Measurements from ENCODE around the gene DSN1.

DNA sequence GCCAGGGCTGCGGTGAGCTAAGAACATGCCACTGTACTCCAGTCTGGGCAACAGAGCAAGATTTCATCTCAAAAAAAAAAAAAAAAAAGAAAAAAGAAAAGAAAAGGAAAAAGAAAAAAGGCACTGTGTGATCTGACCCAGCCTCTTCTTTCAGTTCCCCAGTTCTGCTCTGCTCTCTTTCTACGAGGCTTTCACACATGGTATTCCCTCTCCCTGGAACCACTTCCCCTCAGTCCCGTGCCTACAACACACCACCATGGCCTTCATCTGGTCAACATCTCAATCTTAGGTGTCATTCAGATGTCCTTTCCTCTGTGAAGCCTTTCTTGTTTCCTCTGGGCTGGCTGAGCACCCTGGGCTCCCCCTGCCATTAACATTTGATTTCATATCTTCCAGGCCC lies 2.3 kb upstream of the DSN1 start:
- no peak for TF ChIP-seq EZH2 (IDR thresholded peaks at IDR 0.05)
- no peak for TF ChIP-seq ZFX (IDR thresholded peaks at IDR 0.05)
- TF ChIP-seq, protein P1, sequence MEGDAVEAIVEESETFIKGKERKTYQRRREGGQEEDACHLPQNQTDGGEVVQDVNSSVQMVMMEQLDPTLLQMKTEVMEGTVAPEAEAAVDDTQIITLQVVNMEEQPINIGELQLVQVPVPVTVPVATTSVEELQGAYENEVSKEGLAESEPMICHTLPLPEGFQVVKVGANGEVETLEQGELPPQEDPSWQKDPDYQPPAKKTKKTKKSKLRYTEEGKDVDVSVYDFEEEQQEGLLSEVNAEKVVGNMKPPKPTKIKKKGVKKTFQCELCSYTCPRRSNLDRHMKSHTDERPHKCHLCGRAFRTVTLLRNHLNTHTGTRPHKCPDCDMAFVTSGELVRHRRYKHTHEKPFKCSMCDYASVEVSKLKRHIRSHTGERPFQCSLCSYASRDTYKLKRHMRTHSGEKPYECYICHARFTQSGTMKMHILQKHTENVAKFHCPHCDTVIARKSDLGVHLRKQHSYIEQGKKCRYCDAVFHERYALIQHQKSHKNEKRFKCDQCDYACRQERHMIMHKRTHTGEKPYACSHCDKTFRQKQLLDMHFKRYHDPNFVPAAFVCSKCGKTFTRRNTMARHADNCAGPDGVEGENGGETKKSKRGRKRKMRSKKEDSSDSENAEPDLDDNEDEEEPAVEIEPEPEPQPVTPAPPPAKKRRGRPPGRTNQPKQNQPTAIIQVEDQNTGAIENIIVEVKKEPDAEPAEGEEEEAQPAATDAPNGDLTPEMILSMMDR (IDR thresholded peaks at IDR 0.05 in 2 of 3, conservative IDR thresholded peaks at IDR 0.05 in 1 of 3; ENCODE audit: borderline replicate concordance in 1 of 3, insufficient read depth in 1 of 3, low read depth in 2 of 3, low read length in 2 of 3): no peak
- TF ChIP-seq POLR2A (IDR thresholded peaks at IDR 0.05; ENCODE audit: borderline replicate concordance, extremely low read depth, insufficient read depth, insufficient read length): no peak
- no peak for TF ChIP-seq SIN3A (IDR thresholded peaks at IDR 0.05; ENCODE audit: low read depth)
- no peak for TF ChIP-seq FOSL1 (IDR thresholded peaks at IDR 0.05; ENCODE audit: low read depth)
- no peak for TF ChIP-seq SP1 (IDR thresholded peaks at IDR 0.05; ENCODE audit: low read depth)
- TF ChIP-seq POLR2AphosphoS5 (IDR thresholded peaks at IDR 0.05; ENCODE audit: low read depth, low read length): no peak
